B cell (primary cell): ENCODE results near the gene TM9SF4. TPM values are rescaled to one million over a fixed set of nuclear protein-coding genes. Genes with fewer than 3 reads are reported as not detected.

Source experiments
- ATAC-seq: fragments of 200-7000 bp; cut with Tn5 transposase; one replicate; pipeline ENCODE4 v1.10.0; 2021; ENCODE audit warnings: low read depth, mild to moderate bottlenecking, moderate number of reproducible peaks, moderate library complexity
- CTCF ChIA-PET: fragments of 350-600 bp; sonication (Branson Sonifier 250); formaldehyde crosslinking; loops from one replicate; lab custom pipeline; 2021; ENCODE audit warnings: antibody characterized with exemption, inconsistent platforms; lab: Charles Lee
- POLR2A ChIA-PET: fragments of 350-600 bp; sonication (Branson Sonifier 250); formaldehyde crosslinking; loops from one replicate; lab custom pipeline; 2021; ENCODE audit warnings: antibody characterized with exemption; lab: Charles Lee
- DNase-seq: peaks from one replicate; pipeline ENCODE4 v3.0.0; 2013
- H2AFZ ChIP-seq: 2 replicates; pipeline ENCODE4 v1.6.1; 2012; ENCODE audit warnings: mild to moderate bottlenecking, low read depth, low read length; ENCODE audit not compliant: insufficient read depth, poor library complexity, severe bottlenecking
- H3K27ac ChIP-seq, 2 donors: 1 replicate in 1 of 2; 2 replicates in 1 of 2; pipeline ENCODE4 v1.5.1; 2012 to 2013; ENCODE audit warnings: low read length in 2 of 2, mild to moderate bottlenecking in 2 of 2, moderate library complexity in 1 of 2
- H3K27me3 ChIP-seq, 4 experiments: fragments of 200-600 bp in 1 of 4; sonication (generic) in 1 of 4; replicated peaks in 1 of 4; 1 replicate in 2 of 4; 2 replicates in 2 of 4; pipeline versions ENCODE4 v1.6.1 to v1.7.0; 2013 to 2016; ENCODE audit warnings: low read length in 3 of 4, mild to moderate bottlenecking in 2 of 4, mixed read lengths in 1 of 4, moderate library complexity in 1 of 4; ENCODE audit not compliant: insufficient read depth in 4 of 4, control insufficient read depth in 3 of 4; ENCODE audit errors: control extremely low read depth in 1 of 4
- H3K36me3 ChIP-seq, 2 experiments: replicated peaks in 1 of 2; 1 replicate in 1 of 2; 2 replicates in 1 of 2; pipeline versions ENCODE4 v1.6.1 to v1.7.1; 2013; ENCODE audit warnings: low read length in 1 of 2; ENCODE audit not compliant: insufficient read depth in 2 of 2, control insufficient read depth in 1 of 2; ENCODE audit errors: control extremely low read depth in 1 of 2, extremely low read depth in 1 of 2
- H3K4me1 ChIP-seq, 2 donors: fragments of 200-600 bp in 1 of 2; sonication (generic) in 1 of 2; 1 replicate in 1 of 2; 2 replicates in 1 of 2; pipeline versions ENCODE4 v1.5.1 to v1.6.1; 2013 to 2017; ENCODE audit warnings: low read length in 2 of 2; ENCODE audit not compliant: control insufficient read depth in 2 of 2, insufficient read depth in 2 of 2
- H3K4me2 ChIP-seq: replicated peaks from 2 replicates; pipeline ENCODE3; 2012; ENCODE audit warnings: mild to moderate bottlenecking, low read depth, low read length; ENCODE audit not compliant: poor library complexity, severe bottlenecking
- H3K4me3 ChIP-seq, 5 experiments: fragments of 200-600 bp in 1 of 5; sonication (generic) in 1 of 5; 1 replicate in 3 of 5; 2 replicates in 2 of 5; pipeline versions ENCODE4 v1.5.1 to v1.7.0; 2011 to 2016; ENCODE audit warnings: low read length in 4 of 5, mild to moderate bottlenecking in 4 of 5, low read depth in 2 of 5, control low read depth in 1 of 5, moderate library complexity in 1 of 5; ENCODE audit not compliant: insufficient read depth in 1 of 5; ENCODE audit errors: control extremely low read depth in 1 of 5, extremely low read depth in 1 of 5
- H3K79me2 ChIP-seq: fragments of 200-600 bp; sonication (generic); one replicate; pipeline ENCODE4 v1.6.0; 2016; ENCODE audit warnings: low read length; ENCODE audit not compliant: control insufficient read depth, insufficient read depth
- H3K9ac ChIP-seq: fragments of 200-600 bp; sonication (generic); 2 replicates; pipeline ENCODE4 v1.6.1; 2017; ENCODE audit warnings: mild to moderate bottlenecking, low read length, moderate library complexity
- H3K9me3 ChIP-seq, 3 donors: one replicate each; pipeline versions ENCODE4 v1.6.1 to v1.7.1; 2013; ENCODE audit warnings: low read length in 2 of 3; ENCODE audit not compliant: control insufficient read depth in 2 of 3, insufficient read depth in 1 of 3; ENCODE audit errors: control extremely low read depth in 1 of 3
- H4K20me1 ChIP-seq: 2 replicates; pipeline ENCODE4 v1.6.0; 2012; ENCODE audit warnings: mild to moderate bottlenecking, low read length; ENCODE audit not compliant: insufficient read depth, control insufficient read depth, poor library complexity, severe bottlenecking
- H3K27ac Mint-ChIP-seq: one replicate; pipeline ENCODE4 v1.8.0; 2021; ENCODE audit warnings: mixed read lengths
- H3K27me3 Mint-ChIP-seq: one replicate; pipeline ENCODE4 v1.8.0; 2021; ENCODE audit warnings: mixed read lengths
- H3K4me1 Mint-ChIP-seq: one replicate; pipeline ENCODE4 v1.8.0; 2021; ENCODE audit warnings: mixed read lengths
- H3K4me3 Mint-ChIP-seq: one replicate; pipeline ENCODE4 v1.8.0; 2021; ENCODE audit warnings: mixed read lengths
- H3K9me3 Mint-ChIP-seq: one replicate; pipeline ENCODE4 v1.8.0; 2022; ENCODE audit warnings: mixed read lengths; ENCODE audit not compliant: insufficient read depth
- EZH2 ChIP-seq: IDR thresholded peaks from 2 replicates; pipeline ENCODE4 v1.6.1; 2012; ENCODE audit warnings: borderline replicate concordance, low read depth, mild to moderate bottlenecking, moderate library complexity, low read length; ENCODE audit not compliant: insufficient read depth, poor library complexity, severe bottlenecking
- WGBS: methylation state at CpG from one replicate; pipeline ENCODE4 v1.1.5; 2013; ENCODE audit warnings: missing lambda C conversion rate; ENCODE audit not compliant: insufficient coverage; 5-methylcytosine and 5-hydroxymethylcytosine counted together
- intact Hi-C: fragments of 100-400 bp; cut with micrococcal nuclease; formaldehyde crosslinking; loops from one replicate; pipeline ENCODE4 v1.10.0; 2022
- polyA minus RNA-seq: library from RNA; depleted of rRNA, polyadenylated mRNA; stranded (reverse); fragments of >200 nt; gene quantifications from 2 replicates; pipeline ENCODE4 v1.2.3, GENCODE V29; 2012
- polyA plus RNA-seq: library from polyadenylated mRNA; depleted of rRNA; stranded (reverse); fragments of >200 nt; gene quantifications from 2 replicates; pipeline ENCODE4 v1.2.3, GENCODE V29; 2012
- total RNA-seq, 2 donors: library from RNA; stranded (reverse); fragments of 120-200 nt in 1 of 2; gene quantifications; 1 replicate in 1 of 2; 2 replicates in 1 of 2; pipeline versions ENCODE4 v1.2.3 to v1.2.4, GENCODE V29; 2013 to 2022
- TF ChIP-seq, protein P1 (sequence below): fragments of 200-600 bp; IDR thresholded peaks from one replicate; pipeline ENCODE4 v1.8.0; 2022; ENCODE audit warnings: antibody characterized with exemption, mild to moderate bottlenecking

Gene TM9SF4, protein sequence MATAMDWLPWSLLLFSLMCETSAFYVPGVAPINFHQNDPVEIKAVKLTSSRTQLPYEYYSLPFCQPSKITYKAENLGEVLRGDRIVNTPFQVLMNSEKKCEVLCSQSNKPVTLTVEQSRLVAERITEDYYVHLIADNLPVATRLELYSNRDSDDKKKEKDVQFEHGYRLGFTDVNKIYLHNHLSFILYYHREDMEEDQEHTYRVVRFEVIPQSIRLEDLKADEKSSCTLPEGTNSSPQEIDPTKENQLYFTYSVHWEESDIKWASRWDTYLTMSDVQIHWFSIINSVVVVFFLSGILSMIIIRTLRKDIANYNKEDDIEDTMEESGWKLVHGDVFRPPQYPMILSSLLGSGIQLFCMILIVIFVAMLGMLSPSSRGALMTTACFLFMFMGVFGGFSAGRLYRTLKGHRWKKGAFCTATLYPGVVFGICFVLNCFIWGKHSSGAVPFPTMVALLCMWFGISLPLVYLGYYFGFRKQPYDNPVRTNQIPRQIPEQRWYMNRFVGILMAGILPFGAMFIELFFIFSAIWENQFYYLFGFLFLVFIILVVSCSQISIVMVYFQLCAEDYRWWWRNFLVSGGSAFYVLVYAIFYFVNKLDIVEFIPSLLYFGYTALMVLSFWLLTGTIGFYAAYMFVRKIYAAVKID
- total RNA-seq (50.4 and 53.8 TPM in 2 replicates), polyA plus RNA-seq (23.5 and 27.7 TPM in 2 replicates), polyA minus RNA-seq (20.7 and 34.4 TPM in 2 replicates)
- total RNA-seq (2013): 18.5 TPM

GRCh38 chr20:32109392-32110172, at the start of gene TM9SF4:
Gene TM9SF4 (plus strand): TSS chr20:32109714. CDS start chr20:32109741, 27 bp downstream.
- Histone ChIP-seq H3K27me3 (no peaks in the 10 kb centered on the region), H3K4me3 (peak within 1 kb of the TSS; percentile 87 to 96 (median 95)), H3K4me1 (peaks cover 8 to 9% of the 10 kb centered on the region in 2 donors), H3K9me3 (no peaks in the 10 kb centered on the region), H3K27ac (peak within 1 kb of the TSS; percentile 99), H3K79me2 (peaks cover 52% of the 10 kb centered on the region), H3K36me3 (peaks cover 0 to 2% of the 10 kb centered on the region in 2 experiments), H2AFZ (peak within 1 kb of the TSS; percentile 99), H3K9ac (peak within 1 kb of the TSS; percentile 100), H3K4me2 (peak within 1 kb of the TSS; percentile 85), H4K20me1 (peaks cover 21% of the 10 kb centered on the region)
- Mint-ChIP-seq H3K27ac (peak within 1 kb of the TSS; percentile 99), H3K27me3 (no peaks in the 10 kb centered on the region), H3K4me1 (peaks cover 36% of the 10 kb centered on the region), H3K4me3 (peak within 1 kb of the TSS; percentile 99), H3K9me3 (no peaks in the 10 kb centered on the region)
- intact Hi-C loops: loop anchor here (1.0 to 5.0 kb wide), 4 partner anchors 69 to 1703 kb away; partner anchors contain the start of genes CHMP4B and PDRG1
- DNase-seq (peak; percentile 97), ATAC-seq (peak; percentile 90)
- ChIA-PET POLR2A (interaction anchor here (0.6 to 1.3 kb wide), 2 partner anchors 188 to 230 kb away, joined by 3 to 4 read pairs; no protein-coding TSS in a partner anchor), CTCF (interaction anchor here (1.0 to 4.2 kb wide), 3 partner anchors 67 to 75 kb away, joined by 4 to 18 read pairs (median 4); no protein-coding TSS in a partner anchor)
- WGBS: under 1% methylated on average over 38 of the region's 38 CpGs
- TF ChIP-seq EZH2: no peak

DNA sequence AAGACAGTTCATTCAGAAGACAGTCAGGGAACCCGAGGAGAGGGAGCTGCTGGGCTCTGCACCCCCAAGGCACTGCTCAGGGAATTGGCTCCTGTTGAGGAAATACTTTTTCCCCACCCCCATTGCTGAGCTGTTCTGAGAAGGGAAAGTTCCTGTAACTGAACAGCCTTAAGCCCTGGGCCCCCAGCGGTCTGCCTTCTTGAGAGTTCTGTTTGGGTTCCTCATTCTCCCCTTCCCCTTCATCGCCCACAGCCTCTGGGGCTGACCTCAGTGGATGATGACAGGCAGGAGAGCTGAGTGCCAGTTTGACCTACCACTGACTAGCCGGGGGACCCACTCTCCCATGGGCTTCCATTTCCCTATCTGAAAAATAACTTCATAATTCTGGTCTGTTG, 46.7 kb upstream of the TM9SF4 start:
- Histone ChIP-seq H2AFZ (no peak overlapping the region), H3K9me3 (no peaks in the 10 kb centered on the region), H3K9ac (no peak overlapping the region), H3K27me3 (no peaks in the 10 kb centered on the region), H3K79me2 (peaks cover 22% of the 10 kb centered on the region), H3K4me1 (peaks cover 12 to 24% of the 10 kb centered on the region in 2 donors), H3K36me3 (peaks cover 1 to 3% of the 10 kb centered on the region in 2 experiments), H4K20me1 (no peaks in the 10 kb centered on the region), H3K4me2 (peak overlapping the region; percentile 18), H3K4me3 (peak overlapping the region in 1 of 5 experiments; percentile 52), H3K27ac (peak overlapping the region in 1 of 2 donors; percentile 36)
- no peaks in the 10 kb centered on the region for H3K27me3 Mint-ChIP-seq
- ChIA-PET POLR2A (interaction anchor here (0.6 kb wide), 1 partner anchor 41 kb away, joined by 3 read pairs; no protein-coding TSS in a partner anchor), CTCF (interaction anchor here (0.7 to 6.8 kb wide), 6 partner anchors 10 to 210 kb away, joined by 3 to 27 read pairs (median 4); no protein-coding TSS in a partner anchor)
- DNase-seq (peak; percentile 33), ATAC-seq (peak; percentile 68)
- H3K4me1 Mint-ChIP-seq: peaks cover 39% of the 10 kb centered on the region
- intact Hi-C loops: no loop called here
- H3K4me3 Mint-ChIP-seq: no peak overlapping the region
- TF ChIP-seq, protein P1, sequence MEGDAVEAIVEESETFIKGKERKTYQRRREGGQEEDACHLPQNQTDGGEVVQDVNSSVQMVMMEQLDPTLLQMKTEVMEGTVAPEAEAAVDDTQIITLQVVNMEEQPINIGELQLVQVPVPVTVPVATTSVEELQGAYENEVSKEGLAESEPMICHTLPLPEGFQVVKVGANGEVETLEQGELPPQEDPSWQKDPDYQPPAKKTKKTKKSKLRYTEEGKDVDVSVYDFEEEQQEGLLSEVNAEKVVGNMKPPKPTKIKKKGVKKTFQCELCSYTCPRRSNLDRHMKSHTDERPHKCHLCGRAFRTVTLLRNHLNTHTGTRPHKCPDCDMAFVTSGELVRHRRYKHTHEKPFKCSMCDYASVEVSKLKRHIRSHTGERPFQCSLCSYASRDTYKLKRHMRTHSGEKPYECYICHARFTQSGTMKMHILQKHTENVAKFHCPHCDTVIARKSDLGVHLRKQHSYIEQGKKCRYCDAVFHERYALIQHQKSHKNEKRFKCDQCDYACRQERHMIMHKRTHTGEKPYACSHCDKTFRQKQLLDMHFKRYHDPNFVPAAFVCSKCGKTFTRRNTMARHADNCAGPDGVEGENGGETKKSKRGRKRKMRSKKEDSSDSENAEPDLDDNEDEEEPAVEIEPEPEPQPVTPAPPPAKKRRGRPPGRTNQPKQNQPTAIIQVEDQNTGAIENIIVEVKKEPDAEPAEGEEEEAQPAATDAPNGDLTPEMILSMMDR: no peak
- TF ChIP-seq EZH2: no peak
- peak overlapping the region; percentile 39 for H3K27ac Mint-ChIP-seq
- no peaks in the 10 kb centered on the region for H3K9me3 Mint-ChIP-seq
- WGBS: 0% methylated on average over 2 of the region's 4 CpGs
